Retina (tissue), 1 donor: ENCODE results near the gene PYGB.
"Not testable (repeated sequence)": the region's sequence is repeated elsewhere in the genome, so short reads cannot be mapped to it uniquely, and the experiment has no call there.

ENCODE experiments used
- DNase-seq: peaks from one replicate; pipeline ENCODE4 v3.0.0-alpha.2; 2016

The PYGB gene

GRCh38 chr20:25316506-25317190, 68.8 kb downstream of the PYGB start:
- DNase-seq: no peak

- DNase-seq: no peak
Measured at GRCh38 chr20:25317351-25318075, 69.6 kb downstream of the PYGB start.

GRCh38 chr20:25318471-25319240, 70.8 kb downstream of the PYGB start:
- peak; percentile 61 for DNase-seq

GRCh38 chr20:25319241-25320034, 71.6 kb downstream of the PYGB start:
- DNase-seq: no peak

GRCh38 chr20:25320035-25320800, 72.3 kb downstream of the PYGB start:
- no peak for DNase-seq

GRCh38 chr20:25321262-25321831, 73.5 kb downstream of the PYGB start:
- DNase-seq: no peak

GRCh38 chr20:25321991-25322390, 74.1 kb downstream of the PYGB start:
- no peak for DNase-seq

- no peak for DNase-seq
Measured at GRCh38 chr20:25323496-25324246, 75.8 kb downstream of the PYGB start.

GRCh38 chr20:25324412-25324811, 76.5 kb downstream of the PYGB start:
- no peak for DNase-seq

GRCh38 chr20:25325073-25325472, 77.2 kb downstream of the PYGB start:
- no peak for DNase-seq

GRCh38 chr20:25325997-25326396, 78.1 kb downstream of the PYGB start:
- DNase-seq: no peak

GRCh38 chr20:25327521-25328235, 79.8 kb downstream of the PYGB start:
- no peak for DNase-seq

GRCh38 chr20:25328954-25329498, 81.1 kb downstream of the PYGB start:
- no peak for DNase-seq

- DNase-seq: not testable (repeated sequence)
Measured at GRCh38 chr20:25334972-25335371, 87.1 kb downstream of the PYGB start.

- no peak for DNase-seq
Measured at GRCh38 chr20:25336561-25337422, 88.9 kb downstream of the PYGB start.

GRCh38 chr20:25338112-25339023, 90.5 kb downstream of the PYGB start:
- DNase-seq: no peak

- no peak for DNase-seq
Measured at GRCh38 chr20:25339608-25340007, 91.7 kb downstream of the PYGB start.

- no peak for DNase-seq
Measured at GRCh38 chr20:25340380-25340779, 92.5 kb downstream of the PYGB start.
